ENCODE data around the gene TTC24.

DNA sequence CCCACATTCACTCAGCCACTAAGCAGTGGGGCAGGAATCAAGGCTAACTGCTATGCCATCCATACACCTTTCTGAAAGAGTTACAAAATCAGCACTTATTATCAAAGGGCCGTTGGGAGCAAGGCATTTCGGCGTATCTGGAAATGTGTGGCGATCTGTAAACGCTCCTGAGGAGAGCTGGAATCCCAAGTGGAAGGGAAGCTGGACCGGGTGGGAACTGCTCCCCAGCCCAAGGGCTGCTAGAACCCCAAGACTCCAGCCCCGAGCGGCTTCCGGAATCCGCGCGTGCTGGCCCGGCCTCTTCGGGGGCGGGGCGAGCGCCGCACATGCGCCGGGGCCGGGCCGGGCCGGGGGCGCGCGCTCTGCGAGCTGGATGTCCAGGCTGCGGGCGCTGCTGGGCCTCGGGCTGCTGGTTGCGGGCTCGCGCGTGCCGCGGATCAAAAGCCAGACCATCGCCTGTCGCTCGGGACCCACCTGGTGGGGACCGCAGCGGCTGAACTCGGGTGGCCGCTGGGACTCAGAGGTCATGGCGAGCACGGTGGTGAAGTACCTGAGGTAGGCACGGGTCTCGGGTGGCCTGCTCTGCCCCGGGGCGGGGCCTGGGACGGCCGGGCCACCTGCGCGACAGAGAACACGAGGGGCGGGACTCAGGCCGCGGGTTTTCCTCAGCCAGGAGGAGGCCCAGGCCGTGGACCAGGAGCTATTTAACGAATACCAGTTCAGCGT, 12.1 kb downstream of the TTC24 start, which contains the start of gene NAXE:
- no peak; the same call in none of the 2 replicates for TF ChIP-seq MXI1 (IDR thresholded peaks at IDR 0.05; ENCODE audit: low read depth, low read length)
- TF ChIP-seq, protein P1, sequence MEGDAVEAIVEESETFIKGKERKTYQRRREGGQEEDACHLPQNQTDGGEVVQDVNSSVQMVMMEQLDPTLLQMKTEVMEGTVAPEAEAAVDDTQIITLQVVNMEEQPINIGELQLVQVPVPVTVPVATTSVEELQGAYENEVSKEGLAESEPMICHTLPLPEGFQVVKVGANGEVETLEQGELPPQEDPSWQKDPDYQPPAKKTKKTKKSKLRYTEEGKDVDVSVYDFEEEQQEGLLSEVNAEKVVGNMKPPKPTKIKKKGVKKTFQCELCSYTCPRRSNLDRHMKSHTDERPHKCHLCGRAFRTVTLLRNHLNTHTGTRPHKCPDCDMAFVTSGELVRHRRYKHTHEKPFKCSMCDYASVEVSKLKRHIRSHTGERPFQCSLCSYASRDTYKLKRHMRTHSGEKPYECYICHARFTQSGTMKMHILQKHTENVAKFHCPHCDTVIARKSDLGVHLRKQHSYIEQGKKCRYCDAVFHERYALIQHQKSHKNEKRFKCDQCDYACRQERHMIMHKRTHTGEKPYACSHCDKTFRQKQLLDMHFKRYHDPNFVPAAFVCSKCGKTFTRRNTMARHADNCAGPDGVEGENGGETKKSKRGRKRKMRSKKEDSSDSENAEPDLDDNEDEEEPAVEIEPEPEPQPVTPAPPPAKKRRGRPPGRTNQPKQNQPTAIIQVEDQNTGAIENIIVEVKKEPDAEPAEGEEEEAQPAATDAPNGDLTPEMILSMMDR (IDR thresholded peaks at IDR 0.05 in 2 of 3, conservative IDR thresholded peaks at IDR 0.05 in 1 of 3; ENCODE audit: control insufficient read depth in 2 of 3, extremely low read depth in 1 of 3, insufficient read depth in 1 of 3, low read depth in 3 of 3, low read length in 3 of 3): 0 out of 6 replicates have a peak, but pooled peaks of 1 of the 3 experiments have one; percentile 1

Measured in GM12878 (cell line).